Measurements from ENCODE around the gene SYMPK.

Gene SYMPK

GRCh38 chr19:45782820-45783785, 79.8 kb downstream of the SYMPK start:
- H3K4me3 ChIP-seq (ENCODE audit: low read depth, low read length): no peak overlapping the region
- TF ChIP-seq, protein P1, sequence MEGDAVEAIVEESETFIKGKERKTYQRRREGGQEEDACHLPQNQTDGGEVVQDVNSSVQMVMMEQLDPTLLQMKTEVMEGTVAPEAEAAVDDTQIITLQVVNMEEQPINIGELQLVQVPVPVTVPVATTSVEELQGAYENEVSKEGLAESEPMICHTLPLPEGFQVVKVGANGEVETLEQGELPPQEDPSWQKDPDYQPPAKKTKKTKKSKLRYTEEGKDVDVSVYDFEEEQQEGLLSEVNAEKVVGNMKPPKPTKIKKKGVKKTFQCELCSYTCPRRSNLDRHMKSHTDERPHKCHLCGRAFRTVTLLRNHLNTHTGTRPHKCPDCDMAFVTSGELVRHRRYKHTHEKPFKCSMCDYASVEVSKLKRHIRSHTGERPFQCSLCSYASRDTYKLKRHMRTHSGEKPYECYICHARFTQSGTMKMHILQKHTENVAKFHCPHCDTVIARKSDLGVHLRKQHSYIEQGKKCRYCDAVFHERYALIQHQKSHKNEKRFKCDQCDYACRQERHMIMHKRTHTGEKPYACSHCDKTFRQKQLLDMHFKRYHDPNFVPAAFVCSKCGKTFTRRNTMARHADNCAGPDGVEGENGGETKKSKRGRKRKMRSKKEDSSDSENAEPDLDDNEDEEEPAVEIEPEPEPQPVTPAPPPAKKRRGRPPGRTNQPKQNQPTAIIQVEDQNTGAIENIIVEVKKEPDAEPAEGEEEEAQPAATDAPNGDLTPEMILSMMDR (IDR thresholded peaks at IDR 0.05; ENCODE audit: borderline replicate concordance, insufficient read depth, low read depth, low read length): no peak

DNA sequence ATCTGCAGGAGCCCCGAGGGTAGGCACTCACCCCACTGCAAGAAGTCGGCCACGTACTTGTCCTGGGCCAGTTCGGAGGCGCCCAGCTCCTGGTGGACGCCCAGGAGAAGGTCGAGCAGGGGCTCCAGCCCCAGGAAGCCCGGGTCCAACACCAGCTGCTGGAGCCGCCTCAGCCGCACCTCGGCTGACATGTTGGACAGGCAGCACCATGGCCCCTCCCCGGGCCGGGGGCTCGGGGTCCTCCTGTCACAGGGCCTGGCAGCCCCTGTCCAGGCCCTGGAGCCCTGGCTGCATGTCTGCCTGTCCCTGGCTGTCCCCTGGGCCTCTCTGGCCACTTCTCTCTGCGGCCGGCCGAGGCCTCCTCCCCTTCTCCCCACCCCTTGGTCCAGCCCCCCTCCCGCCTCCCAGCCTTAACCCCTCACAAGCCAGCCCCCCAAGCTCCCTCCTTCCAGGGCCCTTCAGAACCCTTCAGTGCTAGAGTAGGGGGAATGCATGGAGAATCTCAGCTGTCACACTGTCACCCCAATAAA, 80.7 kb downstream of the SYMPK start, which contains the start of gene DMPK:
DMPK (minus strand) TSS at position 329 of the 530 bp plus-strand sequence; CDS start at position 191, 138 bp downstream.
- no peak within 1 kb of the TSS for H3K4me3 ChIP-seq (ENCODE audit: low read depth, low read length)

GRCh38 chr19:45781214-45782161, 81.5 kb downstream of the SYMPK start:
- H3K4me3 ChIP-seq (ENCODE audit: low read depth, low read length): no peak overlapping the region
- TF ChIP-seq, protein P1 (IDR thresholded peaks at IDR 0.05; ENCODE audit: borderline replicate concordance, insufficient read depth, low read depth, low read length): no peak

More for the DNA sequence above, 80.7 kb downstream of the SYMPK start, which contains the start of gene DMPK:
- TF ChIP-seq, protein P1 (IDR thresholded peaks at IDR 0.05; ENCODE audit: borderline replicate concordance, insufficient read depth, low read depth, low read length): no peak

DNA sequence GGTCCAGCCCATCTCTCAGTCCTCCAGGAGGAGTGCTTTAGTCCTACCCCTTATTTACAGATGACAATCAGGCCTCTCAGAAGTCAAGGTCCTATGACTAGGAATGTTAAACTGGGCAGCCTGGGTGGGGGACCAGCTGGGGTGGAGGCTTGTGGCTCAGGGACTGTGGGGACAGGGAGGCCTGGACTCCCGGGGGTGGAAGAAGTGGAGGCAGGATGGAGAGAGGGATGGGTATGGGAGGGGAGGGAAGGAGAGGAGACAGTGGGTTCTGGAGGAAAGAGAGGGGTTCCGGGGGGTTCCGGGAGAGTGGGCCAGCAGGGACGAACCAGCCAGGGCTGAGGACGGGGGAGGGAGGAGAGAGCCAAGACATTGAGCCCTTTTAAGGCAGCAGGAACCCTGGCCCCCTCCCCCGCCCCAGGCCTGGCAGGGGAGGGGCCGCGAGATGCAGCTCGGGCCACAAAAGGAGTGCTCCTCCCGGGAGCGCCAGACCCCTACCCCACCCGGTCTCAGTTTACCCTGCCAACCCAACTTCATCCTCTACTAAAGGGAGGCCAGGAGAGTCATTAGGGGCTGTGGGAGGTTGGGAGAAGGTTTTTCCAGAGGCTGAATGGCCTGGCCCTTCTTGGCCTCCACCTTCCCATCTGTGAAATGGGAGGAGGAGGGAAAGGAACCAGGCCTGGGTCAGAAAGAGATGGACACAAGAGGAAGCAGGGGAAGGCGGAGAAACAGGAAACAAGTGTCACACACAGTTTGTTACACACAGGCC, 82.3 kb downstream of the SYMPK start:
- H3K4me3 ChIP-seq (ENCODE audit: low read depth, low read length): no peak overlapping the region

GRCh38 chr19:45780146-45780447, 82.8 kb downstream of the SYMPK start:
- H3K4me3 ChIP-seq (ENCODE audit: low read depth, low read length): no peak overlapping the region
- TF ChIP-seq, protein P1 (IDR thresholded peaks at IDR 0.05; ENCODE audit: borderline replicate concordance, insufficient read depth, low read depth, low read length): no peak

More for the DNA sequence above, 82.3 kb downstream of the SYMPK start:
- TF ChIP-seq, protein P1 (IDR thresholded peaks at IDR 0.05; ENCODE audit: borderline replicate concordance, insufficient read depth, low read depth, low read length): no peak
